ENCODE results near the gene STK17B. TPM values are rescaled to one million over a fixed set of nuclear protein-coding genes. Genes with fewer than 3 reads are reported as not detected.

The STK17B gene
- total and polyA plus RNA-seq, 2 of the 13 experiments (the other 11 are each of a cell fraction or from before 2014, with no cell fraction given) = 1.6 to 4.5 TPM

DNA sequence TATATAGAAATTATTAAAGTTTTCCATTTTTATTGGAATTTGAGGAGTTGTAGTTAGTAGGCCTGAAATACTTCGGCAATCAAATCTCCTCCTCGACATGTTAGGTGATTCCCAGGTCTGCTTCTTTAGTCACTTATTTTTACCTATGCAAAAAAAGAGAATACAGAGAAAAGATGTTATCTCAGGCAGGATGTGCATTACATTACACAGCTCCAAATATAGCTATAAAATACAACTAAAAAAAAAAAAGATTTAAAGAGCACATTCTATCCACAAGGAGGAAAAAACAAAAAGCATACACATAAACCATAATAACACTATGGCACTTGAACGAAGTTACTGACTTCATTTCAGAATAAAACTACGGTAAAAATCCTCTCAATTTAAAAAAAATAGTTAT is 8.1 kb downstream of the STK17B start:
- H3K27me3 ChIP-seq (ENCODE audit: control insufficient read depth in 1 of 2, insufficient read depth in 2 of 2, low read length in 2 of 2) = no peaks in the 10 kb centered on the region
- ChIA-PET CTCF (ENCODE audit: low intra/inter-chr PET ratio, low total read pairs) (no interaction called here), POLR2A (no interaction called here)
- DNase-seq (ENCODE audit: low spot score) = no peak
- H3K4me1 ChIP-seq (ENCODE audit: insufficient read depth, low read length) = no peaks in the 10 kb centered on the region
- no peaks in the 10 kb centered on the region for H4K20me1 ChIP-seq (ENCODE audit: insufficient read depth, low read length)
- H2AFZ ChIP-seq (ENCODE audit: low read length) = no peak overlapping the region
- H3K4me2 ChIP-seq (ENCODE audit: low read depth, low read length) = no peak overlapping the region
- 70% methylated on average over 4 of the region's 4 CpGs for WGBS (ENCODE audit: low lambda C conversion rate)
- no peak overlapping the region for H3K4me3 ChIP-seq (replicated peaks in 1 of 3; ENCODE audit: insufficient read depth in 1 of 3, low read depth in 2 of 3, low read length in 3 of 3)
- intact Hi-C loops (cut with micrococcal nuclease; ENCODE audit: unreplicated experiment) (no loop called here), in situ Hi-C loops (cut with HindIII; ENCODE audit: extremely low pct_ligation_motif_present, low pct_unique_long_range_greater_than_20kb) (no loop called here)
- H3K79me2 ChIP-seq (ENCODE audit: insufficient read depth, low read length) = no peaks in the 10 kb centered on the region
- no peak for FAIRE-seq
- TF ChIP-seq, protein P1, sequence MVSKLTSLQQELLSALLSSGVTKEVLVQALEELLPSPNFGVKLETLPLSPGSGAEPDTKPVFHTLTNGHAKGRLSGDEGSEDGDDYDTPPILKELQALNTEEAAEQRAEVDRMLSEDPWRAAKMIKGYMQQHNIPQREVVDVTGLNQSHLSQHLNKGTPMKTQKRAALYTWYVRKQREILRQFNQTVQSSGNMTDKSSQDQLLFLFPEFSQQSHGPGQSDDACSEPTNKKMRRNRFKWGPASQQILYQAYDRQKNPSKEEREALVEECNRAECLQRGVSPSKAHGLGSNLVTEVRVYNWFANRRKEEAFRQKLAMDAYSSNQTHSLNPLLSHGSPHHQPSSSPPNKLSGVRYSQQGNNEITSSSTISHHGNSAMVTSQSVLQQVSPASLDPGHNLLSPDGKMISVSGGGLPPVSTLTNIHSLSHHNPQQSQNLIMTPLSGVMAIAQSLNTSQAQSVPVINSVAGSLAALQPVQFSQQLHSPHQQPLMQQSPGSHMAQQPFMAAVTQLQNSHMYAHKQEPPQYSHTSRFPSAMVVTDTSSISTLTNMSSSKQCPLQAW (CRISPR knock-in tag; IDR thresholded peaks at IDR 0.05) = no peak
- TF ChIP-seq PHF8 (CRISPR knock-in tag; IDR thresholded peaks at IDR 0.05) (no peak), ZNF432 (CRISPR knock-in tag; IDR thresholded peaks at IDR 0.05; ENCODE audit: borderline replicate concordance) (no peak), SMAD9 (CRISPR knock-in tag; IDR thresholded peaks at IDR 0.05) (no peak), ZNF75D (CRISPR knock-in tag; IDR thresholded peaks at IDR 0.05; ENCODE audit: borderline replicate concordance) (no peak)
- TF ChIP-seq, protein P2, sequence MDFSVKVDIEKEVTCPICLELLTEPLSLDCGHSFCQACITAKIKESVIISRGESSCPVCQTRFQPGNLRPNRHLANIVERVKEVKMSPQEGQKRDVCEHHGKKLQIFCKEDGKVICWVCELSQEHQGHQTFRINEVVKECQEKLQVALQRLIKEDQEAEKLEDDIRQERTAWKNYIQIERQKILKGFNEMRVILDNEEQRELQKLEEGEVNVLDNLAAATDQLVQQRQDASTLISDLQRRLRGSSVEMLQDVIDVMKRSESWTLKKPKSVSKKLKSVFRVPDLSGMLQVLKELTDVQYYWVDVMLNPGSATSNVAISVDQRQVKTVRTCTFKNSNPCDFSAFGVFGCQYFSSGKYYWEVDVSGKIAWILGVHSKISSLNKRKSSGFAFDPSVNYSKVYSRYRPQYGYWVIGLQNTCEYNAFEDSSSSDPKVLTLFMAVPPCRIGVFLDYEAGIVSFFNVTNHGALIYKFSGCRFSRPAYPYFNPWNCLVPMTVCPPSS (IDR thresholded peaks at IDR 0.05) = no peak
- TF ChIP-seq, protein P3, sequence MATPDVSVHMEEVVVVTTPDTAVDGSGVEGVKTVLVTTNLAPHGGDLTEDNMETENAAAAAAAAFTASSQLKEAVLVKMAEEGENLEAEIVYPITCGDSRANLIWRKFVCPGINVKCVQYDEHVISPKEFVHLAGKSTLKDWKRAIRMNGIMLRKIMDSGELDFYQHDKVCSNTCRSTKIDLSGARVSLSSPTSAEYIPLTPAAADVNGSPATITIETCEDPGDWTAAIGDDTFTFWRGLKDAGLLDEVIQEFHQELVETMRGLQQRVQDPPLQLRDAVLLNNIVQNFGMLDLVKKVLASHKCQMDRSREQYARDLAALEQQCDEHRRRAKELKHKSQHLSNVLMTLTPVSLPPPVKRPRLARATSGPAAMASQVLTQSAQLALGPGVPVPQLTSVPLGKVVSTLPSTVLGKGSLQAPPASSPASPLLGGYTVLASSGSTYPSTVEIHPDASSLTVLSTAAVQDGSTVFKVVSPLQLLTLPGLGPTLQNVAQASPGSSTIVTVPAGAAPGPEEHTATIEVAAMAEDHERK (CRISPR knock-in tag; IDR thresholded peaks at IDR 0.05; ENCODE audit: low read depth) = no peak
- TF ChIP-seq, protein P4, sequence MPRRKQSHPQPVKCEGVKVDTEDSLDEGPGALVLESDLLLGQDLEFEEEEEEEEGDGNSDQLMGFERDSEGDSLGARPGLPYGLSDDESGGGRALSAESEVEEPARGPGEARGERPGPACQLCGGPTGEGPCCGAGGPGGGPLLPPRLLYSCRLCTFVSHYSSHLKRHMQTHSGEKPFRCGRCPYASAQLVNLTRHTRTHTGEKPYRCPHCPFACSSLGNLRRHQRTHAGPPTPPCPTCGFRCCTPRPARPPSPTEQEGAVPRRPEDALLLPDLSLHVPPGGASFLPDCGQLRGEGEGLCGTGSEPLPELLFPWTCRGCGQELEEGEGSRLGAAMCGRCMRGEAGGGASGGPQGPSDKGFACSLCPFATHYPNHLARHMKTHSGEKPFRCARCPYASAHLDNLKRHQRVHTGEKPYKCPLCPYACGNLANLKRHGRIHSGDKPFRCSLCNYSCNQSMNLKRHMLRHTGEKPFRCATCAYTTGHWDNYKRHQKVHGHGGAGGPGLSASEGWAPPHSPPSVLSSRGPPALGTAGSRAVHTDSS (CRISPR knock-in tag; conservative IDR thresholded peaks at IDR 0.05) = no peak
- TF ChIP-seq, protein P5, sequence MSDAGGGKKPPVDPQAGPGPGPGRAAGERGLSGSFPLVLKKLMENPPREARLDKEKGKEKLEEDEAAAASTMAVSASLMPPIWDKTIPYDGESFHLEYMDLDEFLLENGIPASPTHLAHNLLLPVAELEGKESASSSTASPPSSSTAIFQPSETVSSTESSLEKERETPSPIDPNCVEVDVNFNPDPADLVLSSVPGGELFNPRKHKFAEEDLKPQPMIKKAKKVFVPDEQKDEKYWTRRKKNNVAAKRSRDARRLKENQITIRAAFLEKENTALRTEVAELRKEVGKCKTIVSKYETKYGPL (CRISPR knock-in tag; IDR thresholded peaks at IDR 0.05) = no peak
- TF ChIP-seq, protein P6, sequence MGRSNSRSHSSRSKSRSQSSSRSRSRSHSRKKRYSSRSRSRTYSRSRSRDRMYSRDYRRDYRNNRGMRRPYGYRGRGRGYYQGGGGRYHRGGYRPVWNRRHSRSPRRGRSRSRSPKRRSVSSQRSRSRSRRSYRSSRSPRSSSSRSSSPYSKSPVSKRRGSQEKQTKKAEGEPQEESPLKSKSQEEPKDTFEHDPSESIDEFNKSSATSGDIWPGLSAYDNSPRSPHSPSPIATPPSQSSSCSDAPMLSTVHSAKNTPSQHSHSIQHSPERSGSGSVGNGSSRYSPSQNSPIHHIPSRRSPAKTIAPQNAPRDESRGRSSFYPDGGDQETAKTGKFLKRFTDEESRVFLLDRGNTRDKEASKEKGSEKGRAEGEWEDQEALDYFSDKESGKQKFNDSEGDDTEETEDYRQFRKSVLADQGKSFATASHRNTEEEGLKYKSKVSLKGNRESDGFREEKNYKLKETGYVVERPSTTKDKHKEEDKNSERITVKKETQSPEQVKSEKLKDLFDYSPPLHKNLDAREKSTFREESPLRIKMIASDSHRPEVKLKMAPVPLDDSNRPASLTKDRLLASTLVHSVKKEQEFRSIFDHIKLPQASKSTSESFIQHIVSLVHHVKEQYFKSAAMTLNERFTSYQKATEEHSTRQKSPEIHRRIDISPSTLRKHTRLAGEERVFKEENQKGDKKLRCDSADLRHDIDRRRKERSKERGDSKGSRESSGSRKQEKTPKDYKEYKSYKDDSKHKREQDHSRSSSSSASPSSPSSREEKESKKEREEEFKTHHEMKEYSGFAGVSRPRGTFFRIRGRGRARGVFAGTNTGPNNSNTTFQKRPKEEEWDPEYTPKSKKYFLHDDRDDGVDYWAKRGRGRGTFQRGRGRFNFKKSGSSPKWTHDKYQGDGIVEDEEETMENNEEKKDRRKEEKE (IDR thresholded peaks at IDR 0.05) = no peak
- no peaks in the 10 kb centered on the region for H3K9me3 ChIP-seq (ENCODE audit: low read length)
- ATAC-seq = no peak
- H3K27ac ChIP-seq (ENCODE audit: extremely low read length, insufficient read depth, low read length) = no peak overlapping the region
- BruUV-seq (replicated peaks) = no TSS peak
- no peak overlapping the region for H3K9ac ChIP-seq (ENCODE audit: insufficient read depth, low read depth, low read length)
- H3K36me3 ChIP-seq (replicated peaks in 1 of 2; ENCODE audit: control insufficient read depth in 1 of 2, insufficient read depth in 2 of 2, low read length in 2 of 2) = no peaks in the 10 kb centered on the region

All from HepG2 (cell line).